Large intestine (tissue), 3 donors: ENCODE data around the gene RAD51C. TPM values are rescaled to one million over a fixed set of nuclear protein-coding genes. Genes with fewer than 3 reads are reported as not detected.
"Not testable (repeated sequence)": the region's sequence is repeated elsewhere in the genome, so short reads cannot be mapped to it uniquely, and the experiment has no call there.

Experiments
- DNase-seq, 2 donors: peaks; one replicate each; pipeline versions ENCODE4 v3.0.0 to v3.0.0-alpha.2; 2013
- H3K27ac ChIP-seq: one replicate; pipeline ENCODE4 v1.5.1; 2013; ENCODE audit warnings: low read length
- H3K27me3 ChIP-seq: 2 replicates; pipeline ENCODE4 v1.6.1; 2013; ENCODE audit warnings: low read length; ENCODE audit not compliant: control insufficient read depth, insufficient read depth
- H3K36me3 ChIP-seq: 2 replicates; pipeline ENCODE4 v1.6.1; 2013; ENCODE audit warnings: low read length; ENCODE audit not compliant: control insufficient read depth, insufficient read depth
- H3K4me1 ChIP-seq: one replicate; pipeline ENCODE4 v1.6.1; 2013; ENCODE audit warnings: low read length; ENCODE audit not compliant: control insufficient read depth, insufficient read depth
- H3K4me3 ChIP-seq: one replicate; pipeline ENCODE4 v1.5.1; 2013; ENCODE audit warnings: low read length
- H3K9me3 ChIP-seq: one replicate; pipeline ENCODE4 v1.6.1; 2013; ENCODE audit warnings: mild to moderate bottlenecking, low read depth, low read length, moderate library complexity; ENCODE audit not compliant: control insufficient read depth
- WGBS: methylation state at CpG from one replicate; pipeline ENCODE4 v1.1.5; 2013; ENCODE audit warnings: low lambda C conversion rate; ENCODE audit not compliant: insufficient coverage; 5-methylcytosine and 5-hydroxymethylcytosine counted together
- polyA plus RNA-seq: library from polyadenylated mRNA; unstranded; fragments of 120-200 nt; gene quantifications from one replicate; pipeline ENCODE4 v1.2.1, GENCODE V29; 2013

RAD51C gene
- polyA plus RNA-seq, 1 donor: 20.7 TPM

DNA sequence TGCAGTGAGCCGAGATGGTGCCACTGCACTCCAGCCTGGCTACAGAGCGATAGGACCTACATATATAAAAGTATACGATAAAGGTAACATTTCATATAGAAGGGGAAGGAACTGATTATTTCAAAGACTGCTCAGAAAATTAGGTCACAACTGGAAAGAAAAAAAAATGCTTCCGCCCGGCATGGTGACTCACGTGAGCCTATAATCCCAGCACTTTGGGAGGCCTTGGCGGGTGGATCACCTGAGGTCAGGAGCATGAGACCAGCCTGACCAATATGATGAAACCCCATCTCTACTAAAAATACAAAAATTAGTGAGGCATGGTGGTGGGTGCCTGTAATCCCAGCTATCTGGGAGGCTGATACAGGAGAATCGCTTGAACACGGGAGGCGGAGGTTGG, 8.4 kb upstream of the RAD51C start:
- Histone ChIP-seq H3K27me3 (peaks cover 8% of the 10 kb centered on the region), H3K27ac (no peak overlapping the region), H3K36me3 (no peaks in the 10 kb centered on the region), H3K4me3 (no peak overlapping the region), H3K4me1 (no peaks in the 10 kb centered on the region), H3K9me3 (no peaks in the 10 kb centered on the region)
- WGBS: 100% methylated on average over 1 of the region's 10 CpGs
- DNase-seq: no peak

DNA sequence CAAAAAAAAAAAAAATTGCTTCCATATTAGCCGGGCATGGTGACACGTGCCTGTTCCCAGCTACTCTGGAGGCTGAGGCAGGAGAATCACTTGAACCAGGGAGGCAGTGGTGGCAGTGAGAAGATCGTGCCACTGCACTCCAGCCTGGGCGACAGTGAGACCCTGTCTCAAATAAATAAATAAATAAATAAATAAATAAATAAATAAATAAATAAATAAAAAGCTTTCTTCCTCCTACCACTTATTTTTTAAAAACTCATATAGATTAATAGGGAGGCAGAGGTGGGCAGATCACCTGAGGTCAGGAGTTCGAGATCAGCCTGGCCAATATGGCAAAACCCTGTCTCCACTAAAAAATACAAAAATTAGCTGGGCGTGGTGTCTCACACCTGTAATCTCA, 7.9 kb upstream of the RAD51C start:
- not testable (repeated sequence) for H3K9me3 ChIP-seq, H3K27me3 ChIP-seq, H3K4me1 ChIP-seq, DNase-seq, H3K36me3 ChIP-seq, H3K4me3 ChIP-seq, H3K27ac ChIP-seq
- 90% methylated on average over 2 of the region's 6 CpGs for WGBS

DNA sequence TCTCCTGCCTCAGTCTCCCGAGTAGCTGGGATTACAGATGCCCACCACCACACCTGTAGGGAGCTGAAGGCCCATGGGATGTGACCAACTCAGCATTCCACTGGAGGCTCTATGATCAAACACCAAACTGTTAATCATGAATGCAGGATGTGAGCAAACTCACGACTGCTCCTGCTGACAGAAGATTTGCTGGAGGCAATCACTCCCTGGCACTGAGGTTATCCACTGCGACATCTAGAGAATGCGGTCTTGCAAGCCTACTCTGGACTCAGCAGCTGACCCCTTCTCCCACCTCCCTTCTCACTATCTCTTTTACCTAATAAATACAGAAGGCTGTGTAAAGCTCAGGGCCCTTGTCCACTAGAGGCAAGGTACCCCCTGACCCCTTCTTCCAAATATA, 5.4 kb upstream of the RAD51C start:
- no CpG with 5 or more reads among the region's 4 CpGs for WGBS
- no peak overlapping the region for H3K4me3 ChIP-seq
- no peaks in the 10 kb centered on the region for H3K4me1 ChIP-seq
- no peak overlapping the region for H3K27ac ChIP-seq
- H3K9me3 ChIP-seq: peaks cover 3% of the 10 kb centered on the region
- DNase-seq: no peak
- no peaks in the 10 kb centered on the region for H3K36me3 ChIP-seq
- H3K27me3 ChIP-seq: peaks cover 8% of the 10 kb centered on the region

DNA sequence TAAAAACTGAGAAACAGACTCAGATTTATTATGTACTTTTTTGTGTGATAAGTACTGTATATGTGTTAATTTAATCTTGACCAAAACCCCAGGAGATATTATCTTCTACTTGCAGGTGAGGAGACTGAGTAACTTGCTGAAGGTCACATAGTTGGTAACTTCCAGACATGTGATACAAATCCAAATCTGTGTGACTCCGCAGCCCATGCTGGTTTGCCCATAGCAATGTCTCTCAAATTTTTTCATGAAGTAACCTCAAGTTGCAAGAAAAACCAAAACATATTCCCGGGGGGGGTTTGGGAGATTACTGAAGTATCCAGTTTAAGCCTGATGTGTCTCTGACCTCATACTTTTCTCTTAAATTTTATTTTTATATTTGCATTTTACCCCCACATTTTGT, 3.9 kb upstream of the RAD51C start:
- no peaks in the 10 kb centered on the region for H3K36me3 ChIP-seq
- peaks cover 8% of the 10 kb centered on the region for H3K4me1 ChIP-seq
- no peak overlapping the region for H3K4me3 ChIP-seq
- H3K27me3 ChIP-seq: peaks cover 8% of the 10 kb centered on the region
- H3K9me3 ChIP-seq: peaks cover 6% of the 10 kb centered on the region
- no peak overlapping the region for H3K27ac ChIP-seq
- 100% methylated on average over 1 of the region's 2 CpGs for WGBS
- no peak for DNase-seq

DNA sequence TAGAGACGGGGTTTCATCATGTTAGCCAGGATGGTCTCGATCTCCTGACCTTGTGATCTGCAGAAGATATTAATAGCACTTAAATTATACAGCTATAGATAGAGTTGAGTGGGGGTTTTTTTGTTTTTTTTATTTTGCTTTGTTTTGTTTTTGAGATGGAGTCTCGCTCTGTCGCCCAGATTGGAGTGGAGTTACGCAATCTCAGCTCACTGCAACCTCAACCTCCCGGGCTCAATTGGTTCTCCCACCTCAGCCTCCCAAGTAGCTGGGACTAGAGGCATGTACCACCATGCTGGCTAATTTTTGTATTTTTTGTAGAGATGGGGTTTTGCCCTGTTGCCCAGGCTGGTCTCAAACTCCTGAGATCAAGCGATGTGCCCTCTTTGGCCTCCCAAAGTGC, 2.4 kb upstream of the RAD51C start:
- WGBS: 80% methylated on average over 1 of the region's 7 CpGs
- not testable (repeated sequence) for DNase-seq

DNA sequence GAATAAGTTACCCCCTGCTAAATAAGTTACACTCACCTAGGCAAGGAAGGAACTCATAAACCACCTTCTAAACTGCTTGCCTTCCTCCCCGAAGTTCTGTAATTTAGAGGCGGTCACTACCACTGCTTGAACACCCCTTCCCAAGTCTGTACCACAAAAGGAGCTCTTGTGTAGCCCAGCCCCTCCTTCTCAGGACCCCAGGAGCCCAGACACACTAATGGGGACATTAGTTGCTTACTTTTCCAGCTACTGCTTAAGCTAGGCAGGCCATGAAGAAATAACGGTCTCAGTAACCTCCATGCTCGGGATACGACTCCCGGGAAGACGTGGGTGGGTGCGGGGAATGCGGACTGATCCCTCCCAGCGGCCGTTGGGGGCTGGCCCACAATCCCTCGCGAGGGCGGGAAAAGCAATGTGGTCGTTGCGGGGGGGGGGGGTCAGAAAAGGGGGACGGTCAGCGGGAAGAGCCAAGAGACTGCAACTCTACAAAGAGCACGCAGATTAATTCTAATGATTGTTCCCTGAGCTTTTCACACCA, 632 bp upstream of the RAD51C start, which contains the start of gene TEX14:
TSS of gene TEX14 (minus strand) at position 345 of the 538 bp plus-strand sequence. CDS start 40,044 bp downstream, outside the sequence.
- peaks cover 8% of the 10 kb centered on the region for H3K27me3 ChIP-seq
- H3K4me1 ChIP-seq: peaks cover 8% of the 10 kb centered on the region
- H3K9me3 ChIP-seq: peaks cover 6% of the 10 kb centered on the region
- H3K36me3 ChIP-seq: no peaks in the 10 kb centered on the region
- no CpG with 5 or more reads among the region's 19 CpGs for WGBS
- peak within 1 kb of the TSS; percentile 69 for H3K4me3 ChIP-seq
- H3K27ac ChIP-seq: peak within 1 kb of the TSS; percentile 65
- no peak for DNase-seq

More for the DNA sequence above, 2.4 kb upstream of the RAD51C start:
- not testable (repeated sequence) for H3K4me1 ChIP-seq, H3K9me3 ChIP-seq, H3K36me3 ChIP-seq, H3K27me3 ChIP-seq, H3K27ac ChIP-seq, H3K4me3 ChIP-seq

DNA sequence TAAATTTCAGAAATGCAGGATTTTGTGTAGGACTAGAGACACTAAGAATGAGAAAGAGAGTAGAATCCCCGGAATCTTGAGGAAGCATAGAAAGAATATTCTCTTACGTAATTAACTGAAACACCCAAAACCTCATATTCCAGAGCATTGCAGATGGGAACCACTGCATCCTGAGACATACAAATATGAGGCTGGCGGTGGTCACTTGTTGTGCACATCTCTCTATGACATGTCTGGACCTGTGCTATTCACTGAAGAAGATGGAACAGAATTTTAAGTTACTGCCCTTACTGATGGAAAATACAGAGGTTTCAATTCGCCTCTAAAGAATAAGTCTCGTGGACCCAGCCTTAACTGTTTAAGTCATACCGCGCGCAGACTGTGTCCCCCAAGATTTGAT, 806 bp downstream of the RAD51C start:
- Histone ChIP-seq H3K36me3 (no peaks in the 10 kb centered on the region), H3K4me3 (peak overlapping the region; percentile 69), H3K27ac (peak overlapping the region; percentile 65), H3K27me3 (no peaks in the 10 kb centered on the region), H3K9me3 (peaks cover 6% of the 10 kb centered on the region), H3K4me1 (peaks cover 8% of the 10 kb centered on the region)
- DNase-seq: peak in 1 of 2 donors; percentile 5
- WGBS: 90% methylated on average over 2 of the region's 8 CpGs

DNA sequence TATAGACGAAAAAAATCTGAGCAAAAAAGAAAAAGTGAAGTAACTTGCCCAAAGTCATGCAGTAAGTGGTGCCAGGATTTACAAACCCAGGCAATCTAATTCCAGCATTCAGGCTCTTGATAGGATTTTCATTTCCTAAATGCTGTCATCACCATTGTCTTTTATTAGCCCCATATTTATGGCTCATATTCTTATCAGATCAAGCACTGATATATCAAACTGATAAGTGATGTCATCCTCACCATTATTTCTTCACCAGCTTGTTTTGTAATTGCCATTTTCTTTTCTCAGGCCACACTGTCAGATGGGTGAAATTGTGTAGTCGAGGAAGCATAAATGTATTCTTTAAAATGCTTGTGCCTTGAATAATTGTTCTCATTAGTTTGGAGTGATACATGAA, 1.3 kb downstream of the RAD51C start:
- Histone ChIP-seq H3K4me3 (no peak overlapping the region), H3K36me3 (no peaks in the 10 kb centered on the region), H3K4me1 (peaks cover 8% of the 10 kb centered on the region), H3K27me3 (no peaks in the 10 kb centered on the region), H3K27ac (no peak overlapping the region), H3K9me3 (peaks cover 6% of the 10 kb centered on the region)
- 90% methylated on average over 1 of the region's 2 CpGs for WGBS
- DNase-seq: no peak

DNA sequence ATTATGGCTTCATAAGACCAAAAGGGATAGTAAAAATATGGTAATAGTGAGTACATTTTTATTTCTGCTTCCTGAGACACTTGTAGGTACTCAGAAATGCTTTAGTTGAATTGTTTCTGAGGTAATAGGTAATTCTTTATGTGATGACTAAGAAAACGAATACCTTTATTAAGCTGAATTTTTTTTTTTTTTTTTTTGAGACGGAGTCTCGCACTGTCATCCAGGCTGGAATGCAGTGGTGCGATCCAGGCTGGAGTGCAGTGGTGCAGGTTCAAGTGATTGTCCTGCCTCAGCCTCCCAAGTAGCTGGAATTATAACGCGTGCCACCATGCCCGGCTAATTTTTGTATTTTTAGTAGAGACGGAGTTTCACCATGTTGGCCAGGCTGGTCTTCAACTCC, 1.9 kb downstream of the RAD51C start:
- Histone ChIP-seq H3K27ac (no peak overlapping the region), H3K4me1 (peaks cover 8% of the 10 kb centered on the region), H3K4me3 (no peak overlapping the region), H3K36me3 (no peaks in the 10 kb centered on the region), H3K9me3 (peaks cover 6% of the 10 kb centered on the region), H3K27me3 (no peaks in the 10 kb centered on the region)
- DNase-seq: no peak
- no CpG with 5 or more reads among the region's 8 CpGs for WGBS

DNA sequence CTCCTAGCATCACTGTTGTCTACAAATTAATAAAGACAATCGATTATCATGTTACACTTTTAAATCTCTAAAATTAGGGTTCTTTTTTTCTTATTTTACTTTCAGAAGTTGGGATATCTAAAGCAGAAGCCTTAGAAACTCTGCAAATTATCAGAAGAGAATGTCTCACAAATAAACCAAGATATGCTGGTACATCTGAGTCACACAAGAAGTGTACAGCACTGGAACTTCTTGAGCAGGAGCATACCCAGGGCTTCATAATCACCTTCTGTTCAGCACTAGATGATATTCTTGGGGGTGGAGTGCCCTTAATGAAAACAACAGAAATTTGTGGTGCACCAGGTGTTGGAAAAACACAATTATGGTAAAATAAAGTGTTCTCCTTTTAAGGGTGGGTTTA, 2.4 kb downstream of the RAD51C start:
- WGBS: 100% methylated on average over 1 of the region's 1 CpG
- H3K36me3 ChIP-seq: peaks cover 3% of the 10 kb centered on the region

DNA sequence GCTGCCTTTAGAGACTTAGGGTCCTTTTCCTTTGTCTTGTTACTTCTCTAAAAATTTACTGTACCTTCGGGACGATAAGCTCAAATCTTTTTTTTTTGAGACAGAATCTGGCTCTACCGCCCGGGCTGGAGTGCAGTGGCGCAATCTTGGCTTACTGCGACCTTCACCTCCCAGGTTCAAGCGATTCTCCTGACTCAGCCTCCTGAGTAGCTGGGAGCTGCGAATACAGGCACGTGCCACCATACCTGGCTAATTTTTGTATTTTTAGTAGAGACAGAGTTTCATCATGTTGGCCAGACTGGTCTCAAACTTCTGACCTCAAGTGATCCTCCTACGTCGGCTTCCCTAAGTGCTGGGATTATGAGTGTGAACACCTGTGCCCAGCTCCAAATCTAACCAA, 7.4 kb downstream of the RAD51C start:
- Histone ChIP-seq H3K36me3 (peaks cover 9% of the 10 kb centered on the region), H3K4me1 (no peaks in the 10 kb centered on the region), H3K9me3 (no peaks in the 10 kb centered on the region), H3K27ac (no peak overlapping the region), H3K4me3 (no peak overlapping the region), H3K27me3 (no peaks in the 10 kb centered on the region)
- 83% methylated on average over 2 of the region's 11 CpGs for WGBS
- DNase-seq: no peak

More for the DNA sequence above, 2.4 kb downstream of the RAD51C start:
- DNase-seq: no peak
- no peaks in the 10 kb centered on the region for H3K27me3 ChIP-seq
- peaks cover 6% of the 10 kb centered on the region for H3K9me3 ChIP-seq
- peaks cover 8% of the 10 kb centered on the region for H3K4me1 ChIP-seq
- H3K27ac ChIP-seq: no peak overlapping the region
- no peak overlapping the region for H3K4me3 ChIP-seq
